Adrenal gland (tissue), 12 donors: ENCODE measurements around the gene GK. TPM values are rescaled to one million over a fixed set of nuclear protein-coding genes. Genes with fewer than 3 reads are reported as not detected.
"Not testable (repeated sequence)": the region's sequence is repeated elsewhere in the genome, so short reads cannot be mapped to it uniquely, and the experiment has no call there.

Experiments
- DNase-seq, 7 donors: peaks; one replicate each; pipeline ENCODE4 v3.0.0-alpha.2; 2019 to 2020
- H3K27ac ChIP-seq, 5 donors: fragments of 200-600 bp; sonication (generic) in 4 of 5; 1 replicate in 3 of 5; 2 replicates in 2 of 5; pipeline versions ENCODE4 v1.5.1 to v1.8.0; 2016 to 2020; ENCODE audit warnings: mild to moderate bottlenecking in 1 of 5
- H3K27me3 ChIP-seq: fragments of 200-600 bp; 2 replicates; pipeline ENCODE4 v1.8.0; 2021
- H3K36me3 ChIP-seq, 2 donors: fragments of 200-600 bp; replicated peaks in 1 of 2; 1 replicate in 1 of 2; 2 replicates in 1 of 2; pipeline versions ENCODE4 v1.5.1 to v1.8.0; 2018 to 2022
- H3K4me1 ChIP-seq, 2 donors: fragments of 200-600 bp; replicated peaks in 1 of 2; 1 replicate in 1 of 2; 2 replicates in 1 of 2; pipeline versions ENCODE4 v1.5.1 to v1.8.0; 2018 to 2021
- H3K4me3 ChIP-seq, 4 donors: fragments of 200-600 bp; sonication (generic) in 3 of 4; one replicate each; pipeline ENCODE4 v1.5.1; 2016 to 2018
- H3K9me3 ChIP-seq, 3 donors: fragments of 200-600 bp; sonication (generic) in 1 of 3; replicated peaks in 1 of 3; 1 replicate in 2 of 3; 2 replicates in 1 of 3; pipeline versions ENCODE4 v1.5.1 to v1.8.0; 2016 to 2021
- CTCF ChIP-seq, 6 experiments: fragments of 450-650 bp in 4 of 6; fragments of 200-600 bp in 2 of 6; sonication (generic) in 1 of 6; IDR thresholded peaks; 1 replicate in 5 of 6; 2 replicates in 1 of 6; pipeline versions ENCODE4 v1.5.1 to v1.8.0; 2016 to 2021; ENCODE audit warnings: antibody characterized with exemption in 6 of 6, mild to moderate bottlenecking in 2 of 6, moderate library complexity in 1 of 6
- POLR2A ChIP-seq, 2 donors: fragments of 450-650 bp; IDR thresholded peaks; one replicate each; pipeline ENCODE4 v1.6.1; 2017; ENCODE audit warnings: antibody characterized with exemption in 2 of 2, mild to moderate bottlenecking in 2 of 2, moderate library complexity in 1 of 2
- WGBS, 4 donors: extraction: QIAGEN DNeasy Blood & Tissue Kit in 2 of 4; methylation state at CpG; one replicate each; pipeline versions ENCODE4 v1.1.5 to v1.1.7; 2013 to 2017; 5-methylcytosine and 5-hydroxymethylcytosine counted together
- intact Hi-C, 2 donors: fragments of 100-400 bp; cut with DNase I; formaldehyde crosslinking; loops; one replicate each; pipeline versions ENCODE4 v1.14.1 to v1.15.0; 2022 to 2023
- polyA plus RNA-seq, 3 donors: library from polyadenylated mRNA; stranded (reverse); fragments of 200-250 nt in 2 of 3; fragments of 350-450 nt in 1 of 3; fragmentation: Illumina TruSeq in 1 of 3; extraction: RNeasy Lipid Tissue Mini Kit (QIAGEN cat#74804) in 1 of 3; gene quantifications; one replicate each; pipeline ENCODE4 v1.2.3, GENCODE V29; 2013 to 2014
- total RNA-seq, 9 donors: library from RNA; depleted of rRNA in 4 of 9; stranded (reverse); fragments of >200 nt in 4 of 9; fragments of 120-200 nt in 1 of 9; fragmentation: NEBNext Ultra II Directional in 1 of 9; extraction: Animal tissue kit (Norgen Biotek cat#: 25700) in 1 of 9; gene quantifications; one replicate each; pipeline versions ENCODE4 v1.1.0 to v1.2.4, GENCODE V29; 2013 to 2023
- donor health status: healthy with polysubstance abuse.
- donor health status: Bipolar disorder and iron deficiency.
- donor health status: DM: yes; HTN: yes; CAD: no.
- donor health status: DM: no; HTN: no; CAD: no.
- donor health status: DM: no; HTN: no; CAD: no.
- donor health status: DM: yes; HTN: yes; CAD: no.

The GK gene
- total and polyA plus RNA-seq, 12 donors: 6.1 to 169 (median 10.1) TPM

- Histone ChIP-seq H3K4me1 (peaks cover 0 to 4% of the 10 kb centered on the region in 2 donors), H3K27ac (peak overlapping the region in 2 of 5 donors; percentile 9 to 73), H3K36me3 (no peaks in the 10 kb centered on the region), H3K9me3 (no peaks in the 10 kb centered on the region), H3K4me3 (no peak overlapping the region), H3K27me3 (no peaks in the 10 kb centered on the region)
- TF ChIP-seq POLR2A (IDR thresholded peaks at IDR 0.05): no peak
- no peak for TF ChIP-seq CTCF (IDR thresholded peaks at IDR 0.05)
- WGBS, 4 donors: 45 to 89% (median 78%) methylated on average over 1 to 3 of the region's 3 CpGs
- DNase-seq: no peak
- intact Hi-C loops: no loop called here
These were observed 10.6 kb upstream of the GK start for GRCh38 chrX:30642642-30643041.

GRCh38 chrX:30643313-30643821 is 9.9 kb upstream of the GK start:
- 63 to 74% (median 69%) methylated on average over 2 of the region's 2 CpGs for WGBS, 4 donors
- Histone ChIP-seq H3K4me1 (peaks cover 0 to 4% of the 10 kb centered on the region in 2 donors), H3K9me3 (no peaks in the 10 kb centered on the region), H3K36me3 (no peaks in the 10 kb centered on the region), H3K27me3 (no peaks in the 10 kb centered on the region), H3K4me3 (no peak overlapping the region), H3K27ac (peak overlapping the region in 2 of 5 donors; percentile 9 to 73)
- no peak for DNase-seq
- TF ChIP-seq POLR2A (IDR thresholded peaks at IDR 0.05): no peak
- no peak for TF ChIP-seq CTCF (IDR thresholded peaks at IDR 0.05)
- intact Hi-C loops: no loop called here

- no peak for DNase-seq
- H3K27ac ChIP-seq: no peak overlapping the region
- TF ChIP-seq CTCF (IDR thresholded peaks at IDR 0.05): no peak
- TF ChIP-seq POLR2A (IDR thresholded peaks at IDR 0.05): no peak
- WGBS, 4 donors: 21 to 55% (median 28%) methylated on average over 2 of the region's 2 CpGs
- peaks cover 9% of the 10 kb centered on the region for H3K27me3 ChIP-seq
- H3K9me3 ChIP-seq: no peaks in the 10 kb centered on the region
- no peaks in the 10 kb centered on the region for H3K36me3 ChIP-seq
- no peak overlapping the region for H3K4me3 ChIP-seq
- intact Hi-C loops: no loop called here
- no peaks in the 10 kb centered on the region for H3K4me1 ChIP-seq
These were observed 3.4 kb upstream of the GK start for GRCh38 chrX:30649859-30650258.

GRCh38 chrX:30652527-30653414 is 452 bp upstream of the GK start:
- Histone ChIP-seq H3K4me1 (no peaks in the 10 kb centered on the region), H3K27me3 (peaks cover 10% of the 10 kb centered on the region), H3K36me3 (no peaks in the 10 kb centered on the region), H3K9me3 (no peaks in the 10 kb centered on the region), H3K27ac (peak overlapping the region; percentile 21 to 91 (median 83)), H3K4me3 (peak overlapping the region in 2 of 4 donors; percentile 33 to 63)
- peak; percentile 93 to 98 (median 95) for DNase-seq
- intact Hi-C loops: no loop called here
- peak in 1 of 2 donors; percentile 59 for TF ChIP-seq POLR2A (IDR thresholded peaks at IDR 0.05)
- no peak for TF ChIP-seq CTCF (IDR thresholded peaks at IDR 0.05)
- WGBS, 4 donors: 0 to 29% (median 11%) methylated on average over 14 to 64 of the region's 65 CpGs

GRCh38 chrX:30654386-30654785 is 1.2 kb downstream of the GK start:
- DNase-seq, intact Hi-C loops, H3K36me3 ChIP-seq, H3K9me3 ChIP-seq, H3K4me1 ChIP-seq: not testable (repeated sequence)
- peak overlapping the region in 1 of 4 donors; percentile 63 for H3K4me3 ChIP-seq
- peaks cover 10% of the 10 kb centered on the region for H3K27me3 ChIP-seq
- WGBS, 4 donors: 67 to 85% (median 79%) methylated on average over 13 of the region's 13 CpGs
- peak overlapping the region in 4 of 5 donors; percentile 79 to 91 (median 84) for H3K27ac ChIP-seq
